Measurements from ENCODE around the gene GPC1.

GPC1 gene

GRCh38 chr2:240412211-240412861 lies 23.1 kb upstream of the GPC1 start:
- DNase-seq (ENCODE audit: low spot score) = no peak

DNA sequence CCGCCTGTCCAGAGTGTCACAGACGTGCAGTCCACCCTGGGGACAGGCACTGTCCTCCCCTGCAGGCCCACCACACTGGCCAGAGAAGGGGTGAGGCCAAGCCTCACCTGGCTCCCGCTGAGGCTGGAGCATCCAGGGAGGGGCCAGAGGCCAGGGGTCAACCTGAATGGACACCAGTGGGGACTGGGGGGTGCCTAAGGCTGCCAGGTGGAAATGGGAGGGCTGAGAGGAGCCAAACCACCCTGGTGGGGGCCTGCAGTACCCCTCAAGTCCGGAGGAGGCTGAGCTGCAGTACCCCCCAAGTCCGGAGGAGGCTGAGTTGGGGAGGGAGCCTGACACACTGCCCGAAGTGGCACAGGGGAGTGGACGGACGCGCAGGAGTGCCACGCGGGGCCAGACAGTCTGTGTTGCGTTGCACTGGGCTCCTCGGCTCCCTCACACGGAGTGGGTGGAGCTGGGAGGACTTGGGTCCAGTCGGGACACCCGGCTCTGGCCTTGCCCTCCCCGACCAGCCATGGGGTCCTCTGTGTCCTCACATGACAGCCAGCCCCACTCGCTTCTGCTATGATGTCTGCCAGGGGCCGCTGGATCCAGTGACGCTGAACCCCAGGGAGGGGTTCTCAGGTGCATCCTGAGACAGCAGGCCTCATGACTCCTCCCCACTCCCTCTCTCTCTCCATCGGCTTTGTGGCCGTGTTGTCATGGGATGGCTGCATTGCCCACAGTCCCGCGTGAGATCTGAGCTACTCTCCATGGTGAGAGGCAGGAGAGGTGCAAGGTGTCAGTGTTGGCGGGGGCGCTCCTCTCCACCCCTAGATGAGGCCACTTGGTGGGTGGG lies 22.3 kb upstream of the GPC1 start:
- no peak for DNase-seq (ENCODE audit: low spot score)

- DNase-seq (ENCODE audit: low spot score) = no peak
Observed at GRCh38 chr2:240413813-240414429, 21.5 kb upstream of the GPC1 start.

GRCh38 chr2:240416821-240417220 lies 18.6 kb upstream of the GPC1 start:
- peak; percentile 2 for DNase-seq (ENCODE audit: low spot score)

DNA sequence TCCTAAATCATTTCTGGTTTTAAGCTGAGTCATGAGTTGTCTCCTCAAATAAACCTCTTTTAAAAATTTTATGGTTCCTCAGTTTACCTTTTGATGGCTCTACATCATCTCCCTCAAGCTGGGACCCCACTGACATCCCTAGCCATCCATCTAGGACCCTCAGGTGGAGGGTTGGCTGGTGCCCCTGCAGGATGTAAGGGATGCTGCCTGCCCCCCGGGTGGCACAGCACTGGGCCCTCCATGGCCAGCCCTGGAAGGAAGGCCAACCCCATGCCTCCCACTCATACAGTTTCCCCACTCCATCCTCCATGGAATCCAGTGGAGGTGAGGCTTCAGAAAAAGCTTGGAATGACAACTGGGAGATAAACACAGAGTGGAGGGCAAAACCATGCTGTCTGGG lies 17.2 kb upstream of the GPC1 start:
- DNase-seq (ENCODE audit: low spot score) = peak; percentile 10

DNA sequence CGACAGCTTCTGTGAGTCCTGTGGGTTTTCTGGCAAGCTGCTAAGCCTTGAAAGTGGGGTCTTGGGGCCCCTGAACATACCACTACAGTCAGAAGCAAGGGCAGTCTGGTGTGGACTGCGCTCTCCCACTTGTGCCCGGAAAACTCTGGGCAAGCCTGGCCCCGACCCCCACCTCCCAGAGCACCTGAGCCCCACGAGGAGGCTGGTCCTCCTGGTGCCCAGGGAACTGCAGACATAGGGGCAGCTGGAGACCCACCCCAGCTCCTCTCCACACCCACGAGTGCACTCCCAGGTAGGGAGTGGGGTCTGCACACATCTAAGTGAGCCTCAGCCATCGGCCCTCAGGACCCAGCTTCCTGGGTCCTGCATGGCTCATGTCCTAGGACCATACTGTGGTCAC lies 16.2 kb upstream of the GPC1 start:
- peak; percentile 4 for DNase-seq (ENCODE audit: low spot score)

- no peak for DNase-seq (ENCODE audit: low spot score)
Observed at GRCh38 chr2:240419723-240420122, 15.7 kb upstream of the GPC1 start.

DNA sequence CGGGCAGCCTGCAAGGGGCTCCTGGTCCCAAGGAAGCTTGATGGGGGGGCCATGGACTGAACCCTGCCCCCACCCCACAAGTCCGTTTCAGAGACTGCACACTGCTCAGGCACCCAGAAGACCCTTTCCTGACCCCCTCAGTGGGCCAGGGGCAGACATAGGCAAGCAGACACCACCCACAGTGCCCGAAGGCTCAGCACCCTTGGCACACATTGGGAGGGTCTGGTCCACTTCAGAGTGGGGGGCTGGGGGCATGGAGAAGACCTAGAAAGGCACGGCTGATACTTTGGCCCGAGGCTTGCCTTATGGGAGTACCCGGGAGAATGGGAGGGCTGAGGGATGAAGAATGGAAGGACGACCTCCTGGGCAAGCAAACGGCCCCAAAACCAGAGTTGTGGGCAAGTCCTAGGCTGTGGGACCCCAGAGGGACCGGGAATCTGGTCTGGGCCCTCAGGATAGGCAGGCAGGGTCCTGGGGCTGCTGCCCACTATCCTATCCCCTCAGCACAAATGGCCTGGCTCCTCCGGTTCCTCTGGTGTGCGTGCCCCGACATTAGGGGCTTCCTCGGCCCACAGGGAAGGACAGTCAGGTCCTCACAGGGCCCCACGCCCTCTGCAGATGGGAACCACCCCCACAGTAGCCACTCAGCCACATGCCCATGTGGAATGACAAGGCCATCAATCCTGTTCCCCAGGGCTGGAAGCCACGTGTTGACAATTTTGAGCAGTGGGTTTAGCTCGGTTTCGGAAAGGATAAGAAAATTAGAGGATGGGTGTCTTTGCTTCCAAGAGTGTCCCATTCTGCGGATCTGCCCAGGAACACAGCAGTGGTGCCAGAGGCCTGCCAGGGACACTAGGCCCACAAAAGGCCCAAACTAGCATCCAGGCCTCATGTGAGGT lies 15.0 kb upstream of the GPC1 start:
- DNase-seq (ENCODE audit: low spot score) = peak; percentile 4

- DNase-seq (ENCODE audit: low spot score) = peak; percentile 2
Observed at GRCh38 chr2:240421381-240421780, 14.1 kb upstream of the GPC1 start.

GRCh38 chr2:240422658-240423329 lies 12.7 kb upstream of the GPC1 start:
- DNase-seq (ENCODE audit: low spot score) = no peak

GRCh38 chr2:240423788-240424191 lies 11.7 kb upstream of the GPC1 start:
- DNase-seq (ENCODE audit: low spot score) = no peak

DNA sequence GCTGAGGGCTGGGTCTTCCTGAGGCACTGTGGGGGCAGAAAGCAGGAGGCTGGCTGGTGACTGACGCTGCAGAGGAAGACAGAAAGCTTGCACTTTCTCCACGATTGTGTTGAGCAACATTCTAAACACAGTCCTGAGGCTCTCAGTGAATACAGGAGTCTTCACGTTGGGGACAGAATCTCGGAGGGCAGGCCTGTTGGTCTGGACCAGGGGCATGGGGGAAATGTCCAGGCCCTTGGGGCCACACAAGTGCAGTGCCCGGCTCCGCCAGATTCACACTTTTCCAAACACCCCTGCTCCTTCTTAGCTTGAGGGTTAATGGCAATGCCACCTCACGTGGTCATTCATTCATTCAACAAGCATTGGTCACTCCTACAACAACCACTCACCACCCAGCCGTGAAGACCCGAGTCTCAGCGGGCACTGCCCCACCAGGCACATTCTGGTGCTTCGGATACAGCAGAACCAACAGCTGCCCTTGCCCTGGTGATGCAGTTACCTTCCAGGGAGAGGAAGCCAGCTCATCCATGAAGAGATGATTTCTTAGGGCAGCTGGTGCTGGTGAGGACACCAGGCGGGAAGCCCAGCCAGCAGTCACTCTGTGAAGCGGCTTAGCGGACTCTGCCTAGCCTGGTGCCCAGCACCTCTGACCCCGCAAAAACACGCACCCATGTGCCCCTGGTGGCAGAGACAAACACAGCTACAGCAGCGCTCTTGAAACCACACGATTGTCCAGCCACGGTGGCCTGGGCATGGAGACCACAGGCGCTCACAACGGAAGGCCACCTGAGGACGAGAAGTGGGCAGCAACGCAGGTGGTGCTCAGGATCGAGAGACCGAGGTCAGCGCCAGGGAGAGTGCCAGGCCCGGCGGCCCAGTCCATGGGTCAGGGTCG lies 10.9 kb upstream of the GPC1 start:
- DNase-seq (ENCODE audit: low spot score) = no peak

DNA sequence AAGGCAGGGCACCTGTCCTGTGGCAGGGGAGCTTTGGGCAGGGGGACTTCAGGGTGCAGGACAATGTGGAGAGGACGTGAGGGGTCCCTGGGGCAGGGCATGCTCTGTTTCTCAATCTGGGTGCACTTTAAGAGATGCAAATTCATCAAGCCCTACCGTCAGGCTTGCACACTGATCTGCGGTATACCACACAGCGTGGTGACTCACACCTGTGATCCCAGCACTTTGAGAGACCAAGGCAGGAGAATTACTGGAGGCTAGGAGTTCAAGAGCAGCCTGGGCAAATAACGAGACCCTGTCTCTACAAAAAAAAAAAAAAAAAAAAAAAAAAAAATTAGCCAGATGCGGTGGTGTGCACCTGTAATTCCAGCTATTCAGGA lies 10.2 kb upstream of the GPC1 start:
- DNase-seq (ENCODE audit: low spot score) = no peak

DNA sequence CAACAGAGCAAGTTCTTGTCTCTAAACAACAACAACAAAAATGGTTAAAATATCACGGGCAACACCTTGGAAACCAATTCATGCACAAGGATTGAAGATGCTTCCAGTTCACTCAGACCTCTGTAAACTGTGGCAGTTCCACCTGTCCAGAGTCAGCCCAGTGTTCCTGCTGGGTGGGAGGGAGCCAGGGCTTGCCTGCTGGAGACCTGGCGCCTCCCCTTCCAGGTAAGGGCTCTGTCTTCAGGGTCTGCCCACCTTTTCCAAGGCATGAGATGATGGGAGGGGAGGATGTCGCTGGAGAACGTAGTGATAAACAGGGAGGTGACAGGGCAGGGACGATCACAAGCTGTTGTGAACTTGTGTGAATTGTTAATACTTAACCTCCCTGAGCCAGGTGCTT lies 9.8 kb upstream of the GPC1 start:
- DNase-seq (ENCODE audit: low spot score) = no peak

DNA sequence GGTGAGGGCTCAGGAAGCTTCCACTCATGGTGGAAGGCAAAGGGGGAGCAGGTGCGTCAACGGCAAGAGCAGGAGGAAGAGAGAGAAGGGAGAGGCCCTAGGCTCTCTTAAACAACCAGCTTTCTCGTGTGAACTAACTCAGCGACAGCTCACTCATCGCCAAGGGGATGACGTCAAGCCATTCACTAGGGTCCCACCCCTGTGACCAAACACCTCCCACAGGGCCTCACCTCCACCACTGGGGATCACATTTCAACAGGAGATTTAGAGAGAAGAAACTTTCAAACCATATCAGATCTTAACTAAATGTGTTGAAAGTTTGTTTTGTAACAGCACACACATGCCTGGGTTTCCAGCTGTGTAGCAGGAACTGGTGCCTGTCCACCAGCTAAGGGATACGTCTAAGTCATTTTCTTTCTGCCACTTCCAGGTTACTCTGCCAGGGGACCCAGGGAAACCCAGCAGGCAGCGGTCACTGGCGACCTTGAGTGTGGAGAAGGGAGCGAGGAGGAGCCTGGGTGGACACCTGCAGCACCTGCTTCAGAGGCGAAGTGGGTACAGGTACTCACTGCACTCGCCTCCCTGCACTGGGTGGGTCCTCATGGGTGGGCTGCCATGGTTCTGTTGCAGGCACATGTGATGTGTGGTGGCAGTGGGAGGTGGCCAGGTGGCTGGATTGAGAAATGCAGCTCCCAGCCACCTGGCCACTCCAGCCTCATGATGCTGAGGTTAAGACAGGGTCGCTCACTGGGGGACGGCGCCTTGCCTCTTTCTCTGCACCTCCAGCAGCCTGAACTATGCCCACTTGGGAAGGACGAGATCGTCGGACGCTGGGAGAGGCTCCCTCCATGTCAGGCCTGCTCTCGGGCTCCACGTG lies 8.4 kb upstream of the GPC1 start:
- DNase-seq (ENCODE audit: low spot score) = no peak

DNA sequence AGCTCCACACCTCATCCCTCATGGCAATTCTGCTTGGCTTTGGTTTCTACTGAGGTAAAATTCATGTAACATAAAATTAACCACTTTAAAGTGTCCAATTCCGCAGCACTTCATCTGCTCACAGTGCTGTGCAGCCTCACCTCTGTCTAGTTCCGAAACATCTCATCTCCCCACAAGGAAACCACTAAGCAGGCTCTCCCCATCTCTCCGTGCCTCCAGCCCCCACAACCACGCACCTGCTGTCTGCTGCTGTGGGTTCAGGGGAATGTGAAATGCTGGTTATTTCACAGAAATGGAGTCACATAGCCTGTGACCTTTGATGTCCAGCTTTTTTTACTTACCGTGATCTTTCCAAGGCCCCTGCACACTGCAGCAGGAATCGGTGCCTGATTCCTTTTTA lies 7.7 kb upstream of the GPC1 start:
- DNase-seq (ENCODE audit: low spot score) = no peak

GRCh38 chr2:240428245-240428644 lies 7.2 kb upstream of the GPC1 start:
- DNase-seq (ENCODE audit: low spot score) = no peak

DNA sequence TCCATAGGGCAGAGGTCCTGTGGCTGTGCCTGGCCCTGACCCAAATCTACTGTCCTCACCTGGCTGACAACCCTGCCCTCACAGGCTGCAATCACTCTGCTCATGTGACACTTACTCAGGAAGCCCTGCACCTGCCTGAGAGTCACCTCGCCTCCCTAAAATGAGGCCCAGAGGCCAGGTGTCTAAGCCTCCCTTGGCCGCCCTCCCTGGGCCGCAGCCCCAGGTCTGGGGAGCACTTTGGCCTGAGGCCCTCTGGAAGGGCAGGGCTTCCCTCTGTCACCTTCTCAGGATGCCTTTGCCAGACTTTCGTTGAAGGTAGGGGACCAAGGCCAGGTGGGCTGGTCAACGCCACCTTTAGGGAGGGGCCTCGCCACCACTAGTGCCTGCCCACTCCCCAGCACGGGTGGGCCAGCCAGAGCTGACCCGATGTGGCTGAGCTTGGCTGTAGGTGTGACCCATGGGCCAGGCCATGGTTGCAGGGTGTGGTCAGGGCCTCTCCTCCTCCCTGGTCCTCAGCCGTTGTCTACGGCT lies 6.1 kb upstream of the GPC1 start:
- DNase-seq (ENCODE audit: low spot score) = no peak

- DNase-seq (ENCODE audit: low spot score) = no peak
Observed at GRCh38 chr2:240429872-240430491, 5.5 kb upstream of the GPC1 start.
